ENCODE results near the gene PRKCB.

DNA sequence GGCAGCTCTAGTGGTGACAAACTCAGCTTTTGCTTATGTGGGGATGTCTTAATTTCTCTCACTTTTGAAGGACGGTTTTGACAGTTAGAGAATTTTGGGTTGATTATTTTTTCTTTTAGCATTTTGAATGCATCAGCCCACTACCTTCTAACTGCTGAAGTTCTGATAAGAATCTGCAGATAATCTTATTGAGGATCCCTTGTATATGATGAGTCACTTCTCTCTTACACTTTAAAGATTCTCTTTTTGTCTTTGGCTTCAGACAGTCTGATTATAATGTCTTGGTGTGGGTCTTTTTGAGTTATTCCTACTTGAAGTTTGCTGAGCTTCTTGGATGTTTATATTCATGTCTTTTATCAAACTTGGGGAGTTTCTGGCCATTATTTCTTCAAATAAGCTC lies 5.5 kb upstream of the PRKCB start:
- TF ChIP-seq, protein P1, sequence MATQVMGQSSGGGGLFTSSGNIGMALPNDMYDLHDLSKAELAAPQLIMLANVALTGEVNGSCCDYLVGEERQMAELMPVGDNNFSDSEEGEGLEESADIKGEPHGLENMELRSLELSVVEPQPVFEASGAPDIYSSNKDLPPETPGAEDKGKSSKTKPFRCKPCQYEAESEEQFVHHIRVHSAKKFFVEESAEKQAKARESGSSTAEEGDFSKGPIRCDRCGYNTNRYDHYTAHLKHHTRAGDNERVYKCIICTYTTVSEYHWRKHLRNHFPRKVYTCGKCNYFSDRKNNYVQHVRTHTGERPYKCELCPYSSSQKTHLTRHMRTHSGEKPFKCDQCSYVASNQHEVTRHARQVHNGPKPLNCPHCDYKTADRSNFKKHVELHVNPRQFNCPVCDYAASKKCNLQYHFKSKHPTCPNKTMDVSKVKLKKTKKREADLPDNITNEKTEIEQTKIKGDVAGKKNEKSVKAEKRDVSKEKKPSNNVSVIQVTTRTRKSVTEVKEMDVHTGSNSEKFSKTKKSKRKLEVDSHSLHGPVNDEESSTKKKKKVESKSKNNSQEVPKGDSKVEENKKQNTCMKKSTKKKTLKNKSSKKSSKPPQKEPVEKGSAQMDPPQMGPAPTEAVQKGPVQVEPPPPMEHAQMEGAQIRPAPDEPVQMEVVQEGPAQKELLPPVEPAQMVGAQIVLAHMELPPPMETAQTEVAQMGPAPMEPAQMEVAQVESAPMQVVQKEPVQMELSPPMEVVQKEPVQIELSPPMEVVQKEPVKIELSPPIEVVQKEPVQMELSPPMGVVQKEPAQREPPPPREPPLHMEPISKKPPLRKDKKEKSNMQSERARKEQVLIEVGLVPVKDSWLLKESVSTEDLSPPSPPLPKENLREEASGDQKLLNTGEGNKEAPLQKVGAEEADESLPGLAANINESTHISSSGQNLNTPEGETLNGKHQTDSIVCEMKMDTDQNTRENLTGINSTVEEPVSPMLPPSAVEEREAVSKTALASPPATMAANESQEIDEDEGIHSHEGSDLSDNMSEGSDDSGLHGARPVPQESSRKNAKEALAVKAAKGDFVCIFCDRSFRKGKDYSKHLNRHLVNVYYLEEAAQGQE (IDR thresholded peaks at IDR 0.05; ENCODE audit: insufficient read depth in 1 of 2, low read depth in 2 of 2, low read length in 2 of 2) = no peak
- TF ChIP-seq SIN3A (IDR thresholded peaks at IDR 0.05; ENCODE audit: borderline replicate concordance, insufficient read depth, low read length) = no peak

All from PFSK-1 (cell line).